Measurements from ENCODE around the gene KCTD17.

The KCTD17 gene

GRCh38 chr22:37020192-37020479 lies 31.4 kb upstream of the KCTD17 start:
- no peak for DNase-seq (ENCODE audit: low read depth in 2 of 2)

GRCh38 chr22:37021041-37021440 lies 30.5 kb upstream of the KCTD17 start:
- DNase-seq (ENCODE audit: low read depth in 2 of 2): no peak

- DNase-seq (ENCODE audit: low read depth in 2 of 2): peak in 1 of 2 donors; percentile 12
Measured at GRCh38 chr22:37021710-37022482, 29.6 kb upstream of the KCTD17 start.

GRCh38 chr22:37022483-37023337 lies 28.8 kb upstream of the KCTD17 start:
- no peak for DNase-seq (ENCODE audit: low read depth in 2 of 2)

- DNase-seq (ENCODE audit: low read depth in 2 of 2): no peak
Measured at GRCh38 chr22:37023743-37024338, 27.7 kb upstream of the KCTD17 start.

GRCh38 chr22:37024339-37025157 lies 27.0 kb upstream of the KCTD17 start:
- no peak for DNase-seq (ENCODE audit: low read depth in 2 of 2)

- no peak for DNase-seq (ENCODE audit: low read depth in 2 of 2)
Measured at GRCh38 chr22:37025500-37026070, 26.0 kb upstream of the KCTD17 start.

- no peak for DNase-seq (ENCODE audit: low read depth in 2 of 2)
Measured at GRCh38 chr22:37026325-37026724, 25.2 kb upstream of the KCTD17 start.

- no peak for DNase-seq (ENCODE audit: low read depth in 2 of 2)
Measured at GRCh38 chr22:37027556-37027955, 24.0 kb upstream of the KCTD17 start.

- DNase-seq (ENCODE audit: low read depth in 2 of 2): no peak
Measured at GRCh38 chr22:37028692-37029674, 22.6 kb upstream of the KCTD17 start.

GRCh38 chr22:37030560-37031281 lies 20.8 kb upstream of the KCTD17 start:
- DNase-seq (ENCODE audit: low read depth in 2 of 2): no peak

GRCh38 chr22:37032134-37032534 lies 19.4 kb upstream of the KCTD17 start:
- no peak for DNase-seq (ENCODE audit: low read depth in 2 of 2)

- no peak for DNase-seq (ENCODE audit: low read depth in 2 of 2)
Measured at GRCh38 chr22:37032535-37033460, 18.7 kb upstream of the KCTD17 start.

- DNase-seq (ENCODE audit: low read depth in 2 of 2): no peak
Measured at GRCh38 chr22:37033605-37034430, 17.7 kb upstream of the KCTD17 start.

- DNase-seq (ENCODE audit: low read depth in 2 of 2): no peak
Measured at GRCh38 chr22:37036655-37037377, 14.7 kb upstream of the KCTD17 start.

GRCh38 chr22:37037669-37038068 lies 13.9 kb upstream of the KCTD17 start:
- DNase-seq (ENCODE audit: low read depth in 2 of 2): no peak

- DNase-seq (ENCODE audit: low read depth in 2 of 2): no peak
Measured at GRCh38 chr22:37039466-37039865, 12.1 kb upstream of the KCTD17 start.

Measured in stimulated activated CD8-positive, alpha-beta memory T cell treated with anti-CD3 and anti-CD28 coated beads, Interleukin-15, amount 100 ng/mL, for 4 hours (primary cell).